RWPE2 (cell line): ENCODE measurements around the gene HDAC4.
A peak's percentile ranks its signal among the peaks of the same experiment; 100 is the strongest.

ENCODE experiments used
- ATAC-seq: fragments of 200-7000 bp; cut with Tn5 transposase; 3 replicates; pipeline ENCODE4 v1.9.1; 2021; ENCODE audit warnings: low read depth
- DNase-seq: peaks from one replicate; pipeline ENCODE4 v3.0.0-alpha.2; 2020; ENCODE audit warnings: low spot score
- H3K27ac ChIP-seq: fragments of 450-650 bp; 2 replicates; pipeline ENCODE4 v1.5.1; 2017; ENCODE audit warnings: mild to moderate bottlenecking; ENCODE audit not compliant: poor library complexity, severe bottlenecking
- H3K27me3 ChIP-seq: fragments of 250-450 bp; sonication (Bioruptor Pico); 2 replicates; pipeline ENCODE4 v1.5.1; 2021; ENCODE audit warnings: mild to moderate bottlenecking, moderate library complexity; ENCODE audit not compliant: insufficient read depth, poor library complexity, severe bottlenecking
- H3K36me3 ChIP-seq: fragments of 250-450 bp; sonication (Bioruptor Pico); 2 replicates; pipeline ENCODE4 v1.5.1; 2020; ENCODE audit warnings: low read depth, mild to moderate bottlenecking, moderate library complexity
- H3K4me1 ChIP-seq: fragments of 250-450 bp; sonication (Bioruptor Pico); 2 replicates; pipeline ENCODE4 v1.5.1; 2021; ENCODE audit warnings: mild to moderate bottlenecking, moderate library complexity; ENCODE audit not compliant: insufficient read depth, poor library complexity, severe bottlenecking
- H3K4me3 ChIP-seq: fragments of 250-450 bp; sonication (Bioruptor Pico); 2 replicates; pipeline ENCODE4 v1.5.1; 2021; ENCODE audit warnings: mild to moderate bottlenecking, moderate library complexity; ENCODE audit not compliant: severe bottlenecking
- H3K9me3 ChIP-seq: fragments of 250-450 bp; sonication (Bioruptor Pico); 2 replicates; pipeline ENCODE4 v1.5.1; 2021; ENCODE audit warnings: mild to moderate bottlenecking, moderate library complexity; ENCODE audit not compliant: severe bottlenecking
- CTCF ChIP-seq: fragments of 450-650 bp; IDR thresholded peaks from one replicate; pipeline ENCODE4 v1.5.1; 2017; ENCODE audit warnings: mild to moderate bottlenecking, moderate library complexity; ENCODE audit not compliant: poor library complexity, severe bottlenecking

Gene HDAC4

GRCh38 chr2:239012228-239012627, 388.6 kb downstream of the HDAC4 start:
- no peaks in the 10 kb centered on the region for H3K36me3 ChIP-seq
- no peaks in the 10 kb centered on the region for H3K9me3 ChIP-seq
- no peak overlapping the region for H3K4me3 ChIP-seq
- no peak overlapping the region for H3K27ac ChIP-seq
- DNase-seq, result no peak
- ATAC-seq, result no peak
- H3K27me3 ChIP-seq, result no peaks in the 10 kb centered on the region
- TF ChIP-seq CTCF, result no peak
- H3K4me1 ChIP-seq, result no peaks in the 10 kb centered on the region

GRCh38 chr2:239009589-239009961, 391.2 kb downstream of the HDAC4 start:
- Histone ChIP-seq H3K4me3 (no peak overlapping the region), H3K27ac (no peak overlapping the region), H3K4me1 (peaks cover 2% of the 10 kb centered on the region), H3K27me3 (no peaks in the 10 kb centered on the region), H3K36me3 (no peaks in the 10 kb centered on the region), H3K9me3 (no peaks in the 10 kb centered on the region)
- no peak for TF ChIP-seq CTCF
- ATAC-seq (no peak), DNase-seq (no peak)

DNA sequence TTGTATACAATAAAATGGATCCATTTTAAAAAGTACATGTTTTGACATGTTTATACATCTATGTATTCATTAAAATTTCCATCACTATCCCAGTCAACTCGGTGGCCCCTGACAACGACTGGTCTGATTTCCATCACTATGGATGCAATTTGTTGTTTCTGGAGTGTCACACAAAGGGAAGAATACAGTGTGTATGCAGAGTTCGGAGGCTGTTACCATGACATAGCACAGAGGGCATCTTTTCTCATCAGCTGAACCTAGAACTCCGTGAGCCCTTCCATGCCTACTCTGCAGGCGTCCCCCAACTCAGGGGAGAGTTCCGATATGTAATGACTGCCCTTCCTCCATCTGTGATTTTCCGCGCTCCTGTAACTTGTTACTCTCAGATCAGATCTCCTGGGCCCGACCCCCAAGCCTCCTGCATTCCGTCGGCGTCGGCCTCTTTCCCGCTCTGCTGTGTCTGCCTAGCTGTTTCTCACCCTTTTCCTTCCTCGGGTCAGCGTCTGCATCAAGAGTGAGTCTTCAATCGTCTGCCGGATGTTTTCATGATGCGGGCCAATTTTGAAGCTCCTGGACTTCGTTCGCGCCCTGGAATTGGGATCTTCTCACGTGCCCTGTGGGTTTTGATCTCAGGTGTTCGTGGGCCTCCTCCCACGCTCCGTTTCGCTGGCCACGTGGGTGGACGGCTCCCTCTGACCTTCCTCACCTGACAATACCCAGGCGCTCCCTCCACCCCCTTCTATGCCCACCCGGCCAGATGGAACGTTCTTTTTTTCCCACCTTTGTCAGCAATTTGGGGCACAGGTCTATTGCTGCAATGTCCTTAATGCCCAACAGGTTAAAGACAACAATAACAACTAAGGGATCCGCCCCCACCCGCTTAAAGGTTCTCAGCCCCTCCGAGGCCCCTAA, 391.9 kb downstream of the HDAC4 start:
- Histone ChIP-seq H3K9me3 (no peaks in the 10 kb centered on the region), H3K4me1 (peaks cover 2% of the 10 kb centered on the region), H3K4me3 (no peak overlapping the region), H3K36me3 (no peaks in the 10 kb centered on the region), H3K27ac (no peak overlapping the region), H3K27me3 (no peaks in the 10 kb centered on the region)
- ATAC-seq (no peak), DNase-seq (no peak)
- no peak for TF ChIP-seq CTCF

DNA sequence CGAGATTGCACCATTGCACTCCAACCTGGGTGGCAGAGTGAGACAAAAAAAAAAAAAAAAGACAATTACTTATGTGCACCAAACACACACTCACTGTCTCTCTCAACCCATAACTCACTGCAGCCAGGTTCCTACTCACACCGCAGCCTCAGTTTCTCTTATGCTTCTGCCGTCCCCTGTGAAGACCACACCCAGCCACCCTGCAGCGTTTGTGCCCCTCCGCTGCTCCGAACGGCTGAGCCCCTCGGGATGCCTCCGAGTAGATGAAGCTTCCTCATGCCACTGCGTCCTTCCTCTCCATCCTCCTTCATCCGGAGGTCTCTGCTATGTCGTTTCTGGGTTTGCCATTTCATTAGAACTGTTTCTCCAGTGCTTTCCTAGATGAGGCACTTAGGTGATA, 392.8 kb downstream of the HDAC4 start:
- no peak for DNase-seq
- no peak for ATAC-seq
- Histone ChIP-seq H3K27me3 (no peaks in the 10 kb centered on the region), H3K4me1 (peaks cover 6% of the 10 kb centered on the region), H3K9me3 (no peaks in the 10 kb centered on the region), H3K4me3 (no peak overlapping the region), H3K36me3 (no peaks in the 10 kb centered on the region), H3K27ac (no peak overlapping the region)
- no peak for TF ChIP-seq CTCF

- ATAC-seq (peak; percentile 96), DNase-seq (no peak)
- H3K9me3 ChIP-seq, result no peaks in the 10 kb centered on the region
- H3K27ac ChIP-seq, result no peak overlapping the region
- H3K4me1 ChIP-seq, result peaks cover 6% of the 10 kb centered on the region
- no peaks in the 10 kb centered on the region for H3K36me3 ChIP-seq
- no peak for TF ChIP-seq CTCF
- no peak overlapping the region for H3K4me3 ChIP-seq
- H3K27me3 ChIP-seq, result no peaks in the 10 kb centered on the region
These were observed 394.1 kb downstream of the HDAC4 start for GRCh38 chr2:239006622-239007285.
